Measurements from ENCODE around the gene TRMT10A. TPM values are rescaled to one million over a fixed set of nuclear protein-coding genes. Genes with fewer than 3 reads are reported as not detected.

The TRMT10A gene
- total and polyA plus RNA-seq, 2 donors from 2014 or later, result 4.3 to 5.7 TPM

GRCh38 chr4:99587309-99587708 lies 23.5 kb upstream of the TRMT10A start:
- TF ChIP-seq CTCF (IDR thresholded peaks at IDR 0.05; ENCODE audit: borderline replicate concordance, extremely low read depth, insufficient read depth), result no peak
- intact Hi-C loops (cut with DNase I), result no loop called here
- Histone ChIP-seq H3K27ac (ENCODE audit: low read depth in 2 of 2, low read length in 2 of 2) (no peak overlapping the region), H3K27me3 (ENCODE audit: control insufficient read depth, insufficient read depth, low read length) (no peaks in the 10 kb centered on the region), H3K36me3 (ENCODE audit: control insufficient read depth in 2 of 3, insufficient read depth in 3 of 3, low read length in 3 of 3) (no peaks in the 10 kb centered on the region), H3K4me1 (ENCODE audit: control insufficient read depth in 2 of 3, insufficient read depth in 2 of 3, low read depth in 1 of 3, low read length in 3 of 3) (no peaks in the 10 kb centered on the region), H3K9me3 (ENCODE audit: control insufficient read depth in 2 of 3, insufficient read depth in 1 of 3, low read length in 3 of 3) (no peaks in the 10 kb centered on the region), H3K4me3 (ENCODE audit: low read length in 3 of 3) (no peak overlapping the region), H3K9ac (ENCODE audit: low read length in 3 of 3) (no peak overlapping the region)
- no peak for FAIRE-seq
- no peak for DNase-seq

GRCh38 chr4:99586797-99587196 lies 23.0 kb upstream of the TRMT10A start:
- H3K27me3 ChIP-seq (ENCODE audit: control insufficient read depth, insufficient read depth, low read length), result no peaks in the 10 kb centered on the region
- no peak overlapping the region for H3K27ac ChIP-seq (ENCODE audit: low read depth in 2 of 2, low read length in 2 of 2)
- FAIRE-seq, result no peak

GRCh38 chr4:99586322-99586721 lies 22.5 kb upstream of the TRMT10A start:
- Histone ChIP-seq H3K27me3 (ENCODE audit: control insufficient read depth, insufficient read depth, low read length) (no peaks in the 10 kb centered on the region), H3K9ac (ENCODE audit: low read length in 3 of 3) (no peak overlapping the region), H3K9me3 (ENCODE audit: control insufficient read depth in 2 of 3, insufficient read depth in 1 of 3, low read length in 3 of 3) (no peaks in the 10 kb centered on the region), H3K27ac (ENCODE audit: low read depth in 2 of 2, low read length in 2 of 2) (no peak overlapping the region), H3K36me3 (ENCODE audit: control insufficient read depth in 2 of 3, insufficient read depth in 3 of 3, low read length in 3 of 3) (no peaks in the 10 kb centered on the region), H3K4me3 (ENCODE audit: low read length in 3 of 3) (no peak overlapping the region), H3K4me1 (ENCODE audit: control insufficient read depth in 2 of 3, insufficient read depth in 2 of 3, low read depth in 1 of 3, low read length in 3 of 3) (no peaks in the 10 kb centered on the region)
- intact Hi-C loops (cut with DNase I), result no loop called here
- no peak for FAIRE-seq
- TF ChIP-seq CTCF (IDR thresholded peaks at IDR 0.05; ENCODE audit: borderline replicate concordance, extremely low read depth, insufficient read depth), result no peak
- DNase-seq, result no peak

More at GRCh38 chr4:99586797-99587196, 23.0 kb upstream of the TRMT10A start:
- DNase-seq, result no peak
- Histone ChIP-seq H3K9ac (ENCODE audit: low read length in 3 of 3) (no peak overlapping the region), H3K4me3 (ENCODE audit: low read length in 3 of 3) (no peak overlapping the region), H3K4me1 (ENCODE audit: control insufficient read depth in 2 of 3, insufficient read depth in 2 of 3, low read depth in 1 of 3, low read length in 3 of 3) (no peaks in the 10 kb centered on the region), H3K36me3 (ENCODE audit: control insufficient read depth in 2 of 3, insufficient read depth in 3 of 3, low read length in 3 of 3) (no peaks in the 10 kb centered on the region), H3K9me3 (ENCODE audit: control insufficient read depth in 2 of 3, insufficient read depth in 1 of 3, low read length in 3 of 3) (no peaks in the 10 kb centered on the region)
- intact Hi-C loops (cut with DNase I), result no loop called here
- TF ChIP-seq CTCF (IDR thresholded peaks at IDR 0.05; ENCODE audit: borderline replicate concordance, extremely low read depth, insufficient read depth), result no peak

GRCh38 chr4:99585516-99585915 lies 21.7 kb upstream of the TRMT10A start:
- intact Hi-C loops (cut with DNase I), result no loop called here
- TF ChIP-seq CTCF (IDR thresholded peaks at IDR 0.05; ENCODE audit: borderline replicate concordance, extremely low read depth, insufficient read depth), result no peak
- H3K27ac ChIP-seq (ENCODE audit: low read depth in 2 of 2, low read length in 2 of 2), result no peak overlapping the region
- H3K36me3 ChIP-seq (ENCODE audit: control insufficient read depth in 2 of 3, insufficient read depth in 3 of 3, low read length in 3 of 3), result no peaks in the 10 kb centered on the region
- DNase-seq (no peak), FAIRE-seq (no peak)
- H3K27me3 ChIP-seq (ENCODE audit: control insufficient read depth, insufficient read depth, low read length), result no peaks in the 10 kb centered on the region
- H3K4me1 ChIP-seq (ENCODE audit: control insufficient read depth in 2 of 3, insufficient read depth in 2 of 3, low read depth in 1 of 3, low read length in 3 of 3), result no peaks in the 10 kb centered on the region
- H3K4me3 ChIP-seq (ENCODE audit: low read length in 3 of 3), result no peak overlapping the region
- no peak overlapping the region for H3K9ac ChIP-seq (ENCODE audit: low read length in 3 of 3)
- H3K9me3 ChIP-seq (ENCODE audit: control insufficient read depth in 2 of 3, insufficient read depth in 1 of 3, low read length in 3 of 3), result no peaks in the 10 kb centered on the region
